Progenitor cell of endocrine pancreas (in vitro differentiated cells): ENCODE measurements around the gene DPP4. TPM values are rescaled to one million over a fixed set of nuclear protein-coding genes. Genes with fewer than 3 reads are reported as not detected.

Experiments
- DNase-seq: peaks from one replicate; pipeline ENCODE4 v3.0.0; 2021; ENCODE audit warnings: low spot score; ENCODE audit not compliant: unreplicated experiment
- H3K27ac Mint-ChIP-seq: 2 replicates; pipeline ENCODE4 v1.8.0; 2021; ENCODE audit warnings: mild to moderate bottlenecking, moderate library complexity, mixed read lengths
- H3K27me3 Mint-ChIP-seq: 2 replicates; pipeline ENCODE4 v1.8.0; 2021; ENCODE audit warnings: mixed read lengths
- H3K36me3 Mint-ChIP-seq: 2 replicates; pipeline ENCODE4 v1.8.0; 2022; ENCODE audit warnings: mixed read lengths; ENCODE audit not compliant: insufficient read depth
- H3K4me1 Mint-ChIP-seq: 2 replicates; pipeline ENCODE4 v1.8.0; 2021; ENCODE audit warnings: low read depth, mixed read lengths
- H3K4me3 Mint-ChIP-seq: 2 replicates; pipeline ENCODE4 v1.8.0; 2021; ENCODE audit warnings: low read depth, mild to moderate bottlenecking, moderate library complexity, mixed read lengths
- H3K9me3 Mint-ChIP-seq: 2 replicates; pipeline ENCODE4 v1.8.0; 2021; ENCODE audit warnings: low read depth, mixed read lengths
- CTCF ChIP-seq: fragments of 200-600 bp; sonication (generic); IDR thresholded peaks from one replicate; pipeline ENCODE4 v1.5.0; 2021; ENCODE audit warnings: antibody characterized with exemption, mild to moderate bottlenecking; ENCODE audit not compliant: unreplicated experiment
- total RNA-seq: library from RNA; stranded (reverse); gene quantifications from 2 replicates; pipeline ENCODE4 v1.2.1, GENCODE V29; 2021

DPP4 gene
- total RNA-seq, 1 donor from 2014 or later: 3.2 TPM

GRCh38 chr2:162025121-162025911, 48.7 kb downstream of the DPP4 start:
- TF ChIP-seq CTCF: no peak
- Mint-ChIP-seq H3K27ac (no peak overlapping the region), H3K36me3 (no peaks in the 10 kb centered on the region), H3K4me3 (no peak overlapping the region), H3K27me3 (peaks cover 16% of the 10 kb centered on the region), H3K4me1 (no peaks in the 10 kb centered on the region), H3K9me3 (no peaks in the 10 kb centered on the region)
- DNase-seq: no peak

- Mint-ChIP-seq H3K27me3 (peaks cover 16% of the 10 kb centered on the region), H3K4me3 (no peak overlapping the region), H3K27ac (no peak overlapping the region), H3K4me1 (no peaks in the 10 kb centered on the region), H3K36me3 (no peaks in the 10 kb centered on the region), H3K9me3 (no peaks in the 10 kb centered on the region)
- DNase-seq: no peak
- no peak for TF ChIP-seq CTCF
These were observed 51.6 kb downstream of the DPP4 start for GRCh38 chr2:162022290-162022945.

- Mint-ChIP-seq H3K36me3 (no peaks in the 10 kb centered on the region), H3K27me3 (peaks cover 18% of the 10 kb centered on the region), H3K27ac (no peak overlapping the region), H3K4me1 (no peaks in the 10 kb centered on the region), H3K4me3 (no peak overlapping the region), H3K9me3 (no peaks in the 10 kb centered on the region)
- no peak for DNase-seq
- no peak for TF ChIP-seq CTCF
These were observed 52.4 kb downstream of the DPP4 start for GRCh38 chr2:162021516-162022058.

- Mint-ChIP-seq H3K4me1 (no peaks in the 10 kb centered on the region), H3K27ac (no peak overlapping the region), H3K36me3 (no peaks in the 10 kb centered on the region), H3K4me3 (no peak overlapping the region), H3K9me3 (no peaks in the 10 kb centered on the region), H3K27me3 (peaks cover 12% of the 10 kb centered on the region)
- no peak for DNase-seq
- no peak for TF ChIP-seq CTCF
These were observed 55.5 kb downstream of the DPP4 start for GRCh38 chr2:162018530-162018929.

- no peaks in the 10 kb centered on the region for H3K4me1 Mint-ChIP-seq
- H3K36me3 Mint-ChIP-seq: no peaks in the 10 kb centered on the region
- DNase-seq: no peak
- TF ChIP-seq CTCF: no peak
- H3K9me3 Mint-ChIP-seq: no peaks in the 10 kb centered on the region
- H3K4me3 Mint-ChIP-seq: no peak overlapping the region
- peaks cover 6% of the 10 kb centered on the region for H3K27me3 Mint-ChIP-seq
- no peak overlapping the region for H3K27ac Mint-ChIP-seq
These were observed 56.8 kb downstream of the DPP4 start for GRCh38 chr2:162017233-162017632.
